ENCODE results near the gene DYNC1H1.

DYNC1H1 gene

GRCh38 chr14:102039157-102039556 is 74.8 kb downstream of the DYNC1H1 start:
- no peak overlapping the region for H3K9ac ChIP-seq (ENCODE audit: low read length)
- no peaks in the 10 kb centered on the region for H3K27me3 ChIP-seq (ENCODE audit: control insufficient read depth, insufficient read depth, low read length)
- H3K4me1 ChIP-seq (ENCODE audit: control insufficient read depth, insufficient read depth, low read length): no peaks in the 10 kb centered on the region
- H3K27ac ChIP-seq (ENCODE audit: low read depth, low read length): no peak overlapping the region
- H3K36me3 ChIP-seq (ENCODE audit: control insufficient read depth, insufficient read depth, low read length): peaks cover 71% of the 10 kb centered on the region
- no peak overlapping the region for H3K4me3 ChIP-seq (ENCODE audit: low read length)

DNA sequence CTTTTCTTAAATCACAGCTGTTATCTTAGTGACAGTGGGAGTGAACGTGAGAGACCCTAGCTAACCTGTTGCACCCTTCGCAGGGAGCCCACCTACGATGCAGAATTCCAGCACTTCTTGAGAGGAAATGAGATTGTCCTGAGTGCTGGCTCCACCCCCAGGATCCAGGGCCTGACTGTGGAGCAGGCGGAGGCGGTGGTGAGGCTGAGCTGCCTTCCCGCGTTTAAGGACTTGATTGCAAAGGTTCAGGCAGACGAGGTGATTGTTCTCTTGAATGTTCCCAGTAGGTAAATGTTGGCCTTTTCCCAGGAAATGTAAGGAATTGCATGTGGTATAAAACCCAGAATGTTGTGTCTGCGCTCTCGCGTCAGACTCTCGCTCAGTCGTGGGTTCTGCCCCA is 75.8 kb downstream of the DYNC1H1 start:
- H3K27me3 ChIP-seq (ENCODE audit: control insufficient read depth, insufficient read depth, low read length): no peaks in the 10 kb centered on the region
- H3K4me3 ChIP-seq (ENCODE audit: low read length): no peak overlapping the region
- H3K4me1 ChIP-seq (ENCODE audit: control insufficient read depth, insufficient read depth, low read length): no peaks in the 10 kb centered on the region
- H3K9ac ChIP-seq (ENCODE audit: low read length): no peak overlapping the region
- H3K36me3 ChIP-seq (ENCODE audit: control insufficient read depth, insufficient read depth, low read length): peaks cover 71% of the 10 kb centered on the region
- H3K27ac ChIP-seq (ENCODE audit: low read depth, low read length): no peak overlapping the region

DNA sequence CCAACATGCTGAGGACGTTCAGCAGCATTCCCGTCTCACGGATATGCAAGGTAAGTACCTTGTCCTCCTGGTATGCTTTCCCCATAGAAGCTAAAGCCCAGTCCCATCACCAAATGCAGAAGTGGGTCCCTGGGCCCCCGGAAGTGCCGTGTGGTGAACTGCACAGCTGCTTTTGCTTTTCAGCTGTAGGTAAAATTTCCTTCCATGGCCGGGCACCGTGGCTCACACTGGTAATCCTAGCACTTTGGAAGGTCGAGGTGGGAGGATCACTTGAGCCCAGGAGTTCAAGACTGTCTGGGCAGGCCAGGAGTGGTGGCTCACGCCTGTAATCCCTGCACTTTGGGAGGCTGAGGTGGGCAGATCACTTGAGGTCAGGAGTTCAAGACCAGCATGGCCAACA is 78.3 kb downstream of the DYNC1H1 start:
- Histone ChIP-seq H3K4me3 (ENCODE audit: low read length) (no peak overlapping the region), H3K36me3 (ENCODE audit: control insufficient read depth, insufficient read depth, low read length) (peaks cover 62% of the 10 kb centered on the region), H3K9ac (ENCODE audit: low read length) (no peak overlapping the region), H3K27me3 (ENCODE audit: control insufficient read depth, insufficient read depth, low read length) (no peaks in the 10 kb centered on the region), H3K4me1 (ENCODE audit: control insufficient read depth, insufficient read depth, low read length) (peaks cover 2% of the 10 kb centered on the region), H3K27ac (ENCODE audit: low read depth, low read length) (no peak overlapping the region)

DNA sequence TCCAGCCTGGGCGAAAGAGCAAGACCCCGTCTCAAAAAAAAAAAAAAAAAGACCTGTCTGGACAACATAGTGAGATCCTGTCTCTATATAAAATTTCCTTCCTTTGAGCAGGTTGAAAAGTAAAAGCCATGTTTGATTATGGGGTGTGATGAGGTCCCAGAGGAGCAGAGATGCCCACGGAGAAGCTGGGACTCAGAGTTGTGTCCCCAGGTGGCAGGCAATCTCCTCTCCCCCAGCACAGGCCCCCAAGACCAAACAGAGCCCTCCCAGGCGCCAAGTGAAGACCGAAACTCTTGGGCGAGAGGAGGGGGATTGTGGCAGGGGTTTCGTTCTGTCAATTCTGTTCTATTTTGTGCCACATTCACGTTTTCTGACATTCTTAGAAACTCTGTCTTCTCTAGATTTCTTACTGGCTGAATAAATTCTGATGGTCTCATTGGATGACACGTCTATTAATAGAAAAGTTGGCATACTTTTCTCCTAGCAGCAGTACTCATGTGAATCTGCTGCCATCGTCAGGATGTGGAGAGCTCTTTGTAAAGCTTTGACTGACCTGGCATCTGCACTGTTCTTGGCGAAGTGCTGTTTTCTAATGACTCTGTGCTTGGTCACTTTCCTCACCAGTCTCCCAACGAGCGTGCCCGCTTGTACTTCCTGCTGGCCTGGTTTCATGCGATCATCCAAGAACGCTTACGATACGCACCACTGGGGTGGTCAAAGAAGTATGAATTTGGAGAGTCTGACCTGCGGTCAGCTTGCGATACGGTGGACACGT is 79.1 kb downstream of the DYNC1H1 start:
- Histone ChIP-seq H3K27ac (ENCODE audit: low read depth, low read length) (no peak overlapping the region), H3K4me1 (ENCODE audit: control insufficient read depth, insufficient read depth, low read length) (peaks cover 2% of the 10 kb centered on the region), H3K27me3 (ENCODE audit: control insufficient read depth, insufficient read depth, low read length) (no peaks in the 10 kb centered on the region), H3K4me3 (ENCODE audit: low read length) (no peak overlapping the region), H3K36me3 (ENCODE audit: control insufficient read depth, insufficient read depth, low read length) (peaks cover 66% of the 10 kb centered on the region), H3K9ac (ENCODE audit: low read length) (no peak overlapping the region)

DNA sequence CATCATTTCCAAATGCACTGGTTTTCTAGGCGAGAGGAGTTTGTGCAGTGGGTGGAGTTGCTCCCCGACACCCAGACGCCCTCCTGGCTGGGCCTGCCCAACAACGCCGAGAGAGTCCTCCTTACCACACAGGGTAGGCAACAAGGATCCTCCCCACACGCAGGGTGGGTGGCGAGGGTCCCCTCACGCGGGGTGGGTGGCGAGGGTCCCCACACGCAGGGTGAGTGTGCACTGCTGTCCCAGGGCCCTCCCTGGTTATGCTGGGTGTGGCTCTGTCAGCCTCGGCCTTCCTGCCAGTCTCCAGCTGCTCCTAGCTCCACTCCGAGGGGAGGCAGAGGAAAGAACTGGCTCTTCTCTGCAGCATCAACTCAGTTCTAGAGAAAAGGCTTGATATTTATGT is 80.2 kb downstream of the DYNC1H1 start:
- H3K4me3 ChIP-seq (ENCODE audit: low read length): no peak overlapping the region
- H3K9ac ChIP-seq (ENCODE audit: low read length): no peak overlapping the region
- H3K4me1 ChIP-seq (ENCODE audit: control insufficient read depth, insufficient read depth, low read length): peaks cover 2% of the 10 kb centered on the region
- H3K27ac ChIP-seq (ENCODE audit: low read depth, low read length): no peak overlapping the region
- peaks cover 66% of the 10 kb centered on the region for H3K36me3 ChIP-seq (ENCODE audit: control insufficient read depth, insufficient read depth, low read length)
- no peaks in the 10 kb centered on the region for H3K27me3 ChIP-seq (ENCODE audit: control insufficient read depth, insufficient read depth, low read length)

GRCh38 chr14:102046337-102047278 is 82.2 kb downstream of the DYNC1H1 start:
- H3K9ac ChIP-seq (ENCODE audit: low read length): no peak overlapping the region
- no peak overlapping the region for H3K27ac ChIP-seq (ENCODE audit: low read depth, low read length)
- H3K4me3 ChIP-seq (ENCODE audit: low read length): no peak overlapping the region
- H3K36me3 ChIP-seq (ENCODE audit: control insufficient read depth, insufficient read depth, low read length): peaks cover 65% of the 10 kb centered on the region
- H3K27me3 ChIP-seq (ENCODE audit: control insufficient read depth, insufficient read depth, low read length): no peaks in the 10 kb centered on the region
- peaks cover 2% of the 10 kb centered on the region for H3K4me1 ChIP-seq (ENCODE audit: control insufficient read depth, insufficient read depth, low read length)

DNA sequence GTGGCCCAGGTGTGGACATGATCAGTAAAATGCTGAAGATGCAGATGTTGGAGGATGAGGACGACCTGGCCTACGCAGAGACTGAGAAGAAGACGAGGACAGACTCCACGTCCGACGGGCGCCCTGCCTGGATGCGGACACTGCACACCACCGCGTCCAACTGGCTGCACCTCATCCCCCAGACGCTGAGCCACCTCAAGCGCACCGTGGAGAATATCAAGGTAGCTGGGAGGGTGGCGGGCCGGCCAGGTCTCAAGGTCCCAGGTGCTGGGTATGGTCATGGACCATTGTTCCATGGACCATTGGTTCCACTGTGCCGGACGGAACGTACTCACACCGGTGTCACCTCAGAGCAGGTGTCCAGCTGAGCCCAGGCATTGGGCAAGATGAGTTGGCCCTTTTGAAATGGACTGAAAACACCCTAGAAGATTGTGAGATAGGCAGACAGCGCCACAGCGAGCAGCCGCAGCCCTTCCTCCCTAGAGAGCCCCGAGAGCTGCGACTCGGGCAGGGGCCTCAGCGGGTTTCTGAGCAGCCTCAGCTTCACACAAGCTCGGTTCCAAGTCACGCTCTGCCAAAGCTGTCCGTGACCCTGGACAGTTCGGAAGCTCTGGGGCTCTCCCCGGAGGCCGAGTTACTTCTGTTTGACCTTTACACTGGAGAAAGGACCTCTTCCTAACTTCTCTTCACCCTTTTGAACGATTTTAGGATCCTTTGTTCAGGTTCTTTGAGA is 83.6 kb downstream of the DYNC1H1 start:
- Histone ChIP-seq H3K9ac (ENCODE audit: low read length) (no peak overlapping the region), H3K4me1 (ENCODE audit: control insufficient read depth, insufficient read depth, low read length) (peaks cover 2% of the 10 kb centered on the region), H3K27me3 (ENCODE audit: control insufficient read depth, insufficient read depth, low read length) (no peaks in the 10 kb centered on the region), H3K4me3 (ENCODE audit: low read length) (no peak overlapping the region), H3K36me3 (ENCODE audit: control insufficient read depth, insufficient read depth, low read length) (peaks cover 56% of the 10 kb centered on the region), H3K27ac (ENCODE audit: low read depth, low read length) (no peak overlapping the region)

GRCh38 chr14:102049258-102050025 is 85.1 kb downstream of the DYNC1H1 start:
- Histone ChIP-seq H3K36me3 (ENCODE audit: control insufficient read depth, insufficient read depth, low read length) (peaks cover 44% of the 10 kb centered on the region), H3K4me3 (ENCODE audit: low read length) (no peak overlapping the region), H3K4me1 (ENCODE audit: control insufficient read depth, insufficient read depth, low read length) (peaks cover 2% of the 10 kb centered on the region), H3K9ac (ENCODE audit: low read length) (no peak overlapping the region), H3K27ac (ENCODE audit: low read depth, low read length) (no peak overlapping the region), H3K27me3 (ENCODE audit: control insufficient read depth, insufficient read depth, low read length) (no peaks in the 10 kb centered on the region)

- peaks cover 40% of the 10 kb centered on the region for H3K36me3 ChIP-seq (ENCODE audit: control insufficient read depth, insufficient read depth, low read length)
- no peak overlapping the region for H3K27ac ChIP-seq (ENCODE audit: low read depth, low read length)
- H3K4me1 ChIP-seq (ENCODE audit: control insufficient read depth, insufficient read depth, low read length): peaks cover 2% of the 10 kb centered on the region
- H3K27me3 ChIP-seq (ENCODE audit: control insufficient read depth, insufficient read depth, low read length): no peaks in the 10 kb centered on the region
- no peak overlapping the region for H3K4me3 ChIP-seq (ENCODE audit: low read length)
- H3K9ac ChIP-seq (ENCODE audit: low read length): no peak overlapping the region
Measured at GRCh38 chr14:102050026-102050405, 85.6 kb downstream of the DYNC1H1 start.

DNA sequence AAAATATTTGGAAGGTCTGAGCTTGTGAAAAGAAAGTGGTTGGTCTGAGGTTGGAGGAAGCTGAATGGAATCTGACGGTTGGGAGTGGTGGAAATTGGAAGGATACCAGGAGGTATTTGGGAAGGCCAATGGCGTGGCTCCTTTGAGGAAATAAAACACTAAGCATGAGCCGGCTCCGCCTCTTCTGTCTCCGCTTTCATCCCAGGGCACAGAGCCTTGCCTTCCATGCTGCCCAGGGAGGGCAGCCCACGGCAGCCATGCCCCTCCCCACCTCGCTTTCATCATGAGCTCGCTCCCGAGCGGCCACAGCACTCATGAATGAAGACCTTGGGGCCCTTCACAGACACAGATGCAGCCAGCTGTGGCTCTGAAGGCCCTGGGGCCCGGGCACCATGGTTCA is 86.3 kb downstream of the DYNC1H1 start:
- Histone ChIP-seq H3K9ac (ENCODE audit: low read length) (no peak overlapping the region), H3K27ac (ENCODE audit: low read depth, low read length) (no peak overlapping the region), H3K36me3 (ENCODE audit: control insufficient read depth, insufficient read depth, low read length) (peaks cover 40% of the 10 kb centered on the region), H3K4me3 (ENCODE audit: low read length) (no peak overlapping the region), H3K27me3 (ENCODE audit: control insufficient read depth, insufficient read depth, low read length) (no peaks in the 10 kb centered on the region), H3K4me1 (ENCODE audit: control insufficient read depth, insufficient read depth, low read length) (peaks cover 2% of the 10 kb centered on the region)

DNA sequence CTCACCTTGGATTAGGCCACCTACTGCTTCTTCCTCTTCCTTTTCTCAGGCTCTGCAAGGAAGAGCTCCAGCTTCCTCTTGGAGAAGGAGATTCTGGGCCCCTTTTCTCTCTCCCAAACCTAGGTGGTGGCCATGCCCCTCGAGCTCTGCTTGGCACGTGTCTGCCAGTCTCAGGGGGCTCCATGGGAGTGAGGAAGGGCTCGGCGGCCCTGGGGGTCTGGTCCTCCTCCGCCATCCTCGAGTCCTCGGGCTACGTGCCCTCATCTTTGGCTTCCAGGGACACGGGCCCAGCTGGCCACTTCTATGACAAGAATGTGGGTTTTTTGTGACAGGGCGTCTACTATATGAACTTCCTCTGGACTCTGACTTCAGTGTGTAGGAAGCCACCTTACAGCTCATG is 88.1 kb downstream of the DYNC1H1 start:
- no peaks in the 10 kb centered on the region for H3K4me1 ChIP-seq (ENCODE audit: control insufficient read depth, insufficient read depth, low read length)
- no peak overlapping the region for H3K4me3 ChIP-seq (ENCODE audit: low read length)
- H3K27ac ChIP-seq (ENCODE audit: low read depth, low read length): no peak overlapping the region
- H3K36me3 ChIP-seq (ENCODE audit: control insufficient read depth, insufficient read depth, low read length): peaks cover 39% of the 10 kb centered on the region
- no peaks in the 10 kb centered on the region for H3K27me3 ChIP-seq (ENCODE audit: control insufficient read depth, insufficient read depth, low read length)
- no peak overlapping the region for H3K9ac ChIP-seq (ENCODE audit: low read length)

All from rectal smooth muscle tissue (tissue), 1 donor.